HG03378 (cell line): ENCODE data around the gene MUC7.

Experiments used
- ATAC-seq: cut with Tn5 transposase; IDR thresholded peaks from one replicate; pipeline ENCODE4 v1.9.1; 2021; ENCODE audit warnings: mild to moderate bottlenecking, moderate library complexity; ENCODE audit not compliant: unreplicated experiment

Gene MUC7

DNA sequence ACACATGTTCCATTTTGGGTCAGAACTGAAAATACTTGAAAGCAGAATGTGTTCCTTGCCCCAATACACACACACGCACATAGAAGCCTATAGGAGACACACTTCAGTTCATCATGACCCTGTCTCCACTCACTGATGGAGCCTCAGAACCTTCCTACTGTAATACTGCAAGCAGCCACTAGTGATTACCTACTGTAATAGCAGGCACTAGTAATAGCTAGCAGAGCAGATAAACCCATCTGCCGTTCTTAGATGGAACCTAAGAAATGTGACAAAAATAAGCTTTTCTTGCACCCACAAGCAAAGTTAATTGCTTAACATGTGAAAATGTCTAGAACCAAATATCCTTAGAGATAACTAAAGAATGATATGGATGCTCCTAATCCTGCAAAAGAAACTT is 60.0 kb downstream of the MUC7 start:
- ATAC-seq: peak; percentile 70
